ENCODE results near the gene LIAS.

Gene LIAS

DNA sequence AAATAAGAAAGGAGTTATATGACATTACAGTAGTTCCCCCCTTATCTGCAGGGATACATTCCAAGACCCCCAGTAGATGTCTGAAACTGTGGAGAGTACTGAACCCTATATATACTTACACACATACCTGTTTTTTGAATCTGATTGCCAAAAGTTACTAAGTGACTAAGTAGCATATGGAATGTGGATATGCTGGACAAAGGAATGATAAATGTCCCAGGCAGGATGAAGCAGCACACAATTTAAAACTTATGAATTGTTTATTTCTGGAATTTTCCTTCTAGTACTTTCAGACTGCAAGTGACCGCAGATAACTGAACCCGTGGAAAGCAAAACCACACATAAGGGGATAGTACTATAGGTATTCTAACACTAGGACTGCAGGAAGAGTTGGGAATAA is 45.7 kb downstream of the LIAS start:
- H3K27ac ChIP-seq = no peak overlapping the region
- no peak for TF ChIP-seq ZFX (IDR thresholded peaks at IDR 0.05; ENCODE audit: borderline replicate concordance)
- TF ChIP-seq, protein P1, sequence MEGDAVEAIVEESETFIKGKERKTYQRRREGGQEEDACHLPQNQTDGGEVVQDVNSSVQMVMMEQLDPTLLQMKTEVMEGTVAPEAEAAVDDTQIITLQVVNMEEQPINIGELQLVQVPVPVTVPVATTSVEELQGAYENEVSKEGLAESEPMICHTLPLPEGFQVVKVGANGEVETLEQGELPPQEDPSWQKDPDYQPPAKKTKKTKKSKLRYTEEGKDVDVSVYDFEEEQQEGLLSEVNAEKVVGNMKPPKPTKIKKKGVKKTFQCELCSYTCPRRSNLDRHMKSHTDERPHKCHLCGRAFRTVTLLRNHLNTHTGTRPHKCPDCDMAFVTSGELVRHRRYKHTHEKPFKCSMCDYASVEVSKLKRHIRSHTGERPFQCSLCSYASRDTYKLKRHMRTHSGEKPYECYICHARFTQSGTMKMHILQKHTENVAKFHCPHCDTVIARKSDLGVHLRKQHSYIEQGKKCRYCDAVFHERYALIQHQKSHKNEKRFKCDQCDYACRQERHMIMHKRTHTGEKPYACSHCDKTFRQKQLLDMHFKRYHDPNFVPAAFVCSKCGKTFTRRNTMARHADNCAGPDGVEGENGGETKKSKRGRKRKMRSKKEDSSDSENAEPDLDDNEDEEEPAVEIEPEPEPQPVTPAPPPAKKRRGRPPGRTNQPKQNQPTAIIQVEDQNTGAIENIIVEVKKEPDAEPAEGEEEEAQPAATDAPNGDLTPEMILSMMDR (IDR thresholded peaks at IDR 0.05) = no peak

DNA sequence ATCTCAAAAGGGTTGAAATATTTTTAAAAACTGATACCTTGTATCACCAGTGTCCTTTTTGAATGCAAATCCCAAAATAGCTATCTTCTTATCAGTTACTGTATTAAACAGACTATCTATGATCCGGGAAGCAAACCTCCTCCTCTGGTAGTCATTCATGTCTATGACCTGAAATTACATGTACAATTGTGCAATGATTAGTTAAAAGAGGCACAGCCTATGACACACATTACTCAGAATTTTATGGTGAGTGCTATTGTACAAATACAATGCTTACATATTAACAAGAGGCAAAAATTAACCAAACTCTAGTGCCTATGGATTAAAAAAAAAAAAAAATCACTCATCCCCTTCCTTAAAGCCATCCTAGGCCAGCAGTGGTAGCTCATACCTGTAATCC is 46.7 kb downstream of the LIAS start:
- TF ChIP-seq ZFX (IDR thresholded peaks at IDR 0.05; ENCODE audit: borderline replicate concordance) = no peak
- TF ChIP-seq, protein P1 (IDR thresholded peaks at IDR 0.05) = no peak
- peak overlapping the region; percentile 9; the same call in 1 of the 2 replicates for H3K27ac ChIP-seq

DNA sequence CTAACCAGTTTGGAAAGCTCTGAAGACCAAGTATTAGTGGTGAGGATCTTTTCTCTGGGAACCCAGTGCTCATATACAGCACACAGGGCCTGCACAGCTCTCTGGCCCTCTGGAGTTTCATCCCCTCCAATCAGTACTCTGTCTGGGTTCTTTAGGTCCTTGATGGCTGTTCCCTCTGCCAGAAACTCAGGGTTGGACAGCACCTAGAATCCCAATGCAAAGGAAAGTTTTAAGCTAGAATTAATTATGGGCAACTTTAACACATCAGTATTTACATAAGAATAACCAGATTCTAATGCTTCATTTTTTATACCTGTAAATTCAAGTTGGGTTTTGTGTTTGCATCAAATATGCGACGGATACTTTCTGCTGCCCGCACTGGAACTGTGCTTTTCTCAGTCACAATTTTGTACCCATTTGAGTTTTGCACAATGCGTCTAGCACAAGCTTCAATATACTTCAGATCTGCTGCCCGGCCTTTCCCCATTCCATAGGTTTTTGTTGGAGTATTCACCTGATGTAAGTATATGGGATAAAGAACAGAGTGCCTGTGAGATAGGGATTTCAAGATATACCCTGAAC is 51.6 kb downstream of the LIAS start:
- H3K27ac ChIP-seq = peak overlapping the region; percentile 94
- TF ChIP-seq ZFX (IDR thresholded peaks at IDR 0.05; ENCODE audit: borderline replicate concordance) = no peak

DNA sequence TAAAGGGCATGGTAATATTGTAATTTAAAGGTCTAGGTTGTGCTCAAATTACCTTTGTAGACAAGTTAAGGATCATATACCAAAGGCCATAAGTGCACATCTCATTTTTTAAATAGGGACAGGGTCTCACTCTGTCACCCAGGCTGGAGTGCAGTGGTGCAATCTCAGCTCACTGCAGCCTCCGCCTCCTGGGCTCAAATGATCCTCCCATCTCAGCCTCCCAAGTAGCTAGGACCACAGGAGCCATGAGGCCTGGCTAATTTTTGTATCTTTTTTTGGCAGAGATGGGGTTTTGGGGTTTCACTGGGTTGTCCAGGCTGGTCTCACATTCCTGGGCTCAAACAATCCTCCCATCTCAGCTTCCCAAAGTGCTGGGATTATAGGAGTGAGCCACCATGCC is 55.4 kb downstream of the LIAS start:
- peak overlapping the region; percentile 94 for H3K27ac ChIP-seq

DNA sequence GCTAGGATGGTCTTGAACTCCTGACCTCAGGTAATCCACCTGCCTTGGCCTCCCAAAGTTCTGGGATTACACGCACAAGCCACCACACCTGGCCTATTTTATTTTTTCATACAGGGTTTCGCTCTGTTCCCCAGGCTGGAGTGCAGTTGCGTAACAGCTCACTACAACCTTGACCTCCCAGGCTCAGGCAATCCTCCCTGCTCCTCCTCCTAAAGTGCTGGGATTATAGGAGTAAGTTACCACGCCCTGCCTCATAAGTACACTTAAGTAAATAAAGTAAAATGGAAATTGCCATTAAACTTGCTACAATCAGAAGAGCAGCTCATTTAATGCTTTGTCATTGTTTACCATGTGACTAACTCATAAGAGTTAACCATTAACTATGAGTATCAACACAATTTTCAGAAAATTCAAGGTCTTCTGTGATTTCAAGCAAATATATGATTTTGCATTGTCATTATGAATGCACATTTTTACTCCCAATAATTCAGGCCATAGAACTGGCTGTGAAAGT is 56.1 kb downstream of the LIAS start:
- peak overlapping the region; percentile 94 for H3K27ac ChIP-seq
- no peak for TF ChIP-seq ZFX (IDR thresholded peaks at IDR 0.05; ENCODE audit: borderline replicate concordance)
- TF ChIP-seq, protein P1 (IDR thresholded peaks at IDR 0.05) = no peak

DNA sequence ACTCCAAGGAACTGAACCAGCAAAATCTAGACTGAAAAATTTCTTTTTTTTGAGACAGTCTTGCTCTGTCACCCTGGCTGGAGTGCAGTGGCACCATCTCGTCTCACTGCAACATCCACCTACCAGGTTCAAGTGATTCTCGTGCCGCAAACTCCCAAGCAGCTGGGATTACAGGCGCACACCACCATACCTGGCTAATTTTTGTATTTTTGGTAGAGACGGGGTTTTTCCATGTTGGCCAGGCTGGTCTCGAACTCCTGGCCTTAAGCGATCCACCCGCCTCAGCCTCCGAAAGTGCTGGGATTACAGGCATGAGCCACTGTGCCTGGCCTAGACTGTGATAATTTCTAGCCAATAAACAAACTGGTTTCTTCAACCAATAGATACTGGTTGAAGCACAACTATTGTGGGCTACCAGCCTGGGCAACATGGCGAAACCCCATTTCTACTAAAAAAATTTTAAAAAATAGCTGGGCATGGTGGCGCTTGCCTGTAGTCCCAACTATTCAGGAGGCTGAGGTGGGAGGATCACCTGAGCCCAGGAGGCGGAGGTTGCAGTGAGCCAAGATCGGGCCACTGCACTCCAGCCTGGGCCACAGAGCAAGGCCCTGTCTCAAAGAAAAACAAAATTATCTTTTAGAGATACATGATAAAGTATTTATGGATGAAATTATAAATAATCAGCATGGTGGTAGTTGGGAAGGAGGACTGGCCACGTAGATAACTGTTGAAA is 57.0 kb downstream of the LIAS start:
- H3K27ac ChIP-seq = peak overlapping the region; percentile 94

DNA sequence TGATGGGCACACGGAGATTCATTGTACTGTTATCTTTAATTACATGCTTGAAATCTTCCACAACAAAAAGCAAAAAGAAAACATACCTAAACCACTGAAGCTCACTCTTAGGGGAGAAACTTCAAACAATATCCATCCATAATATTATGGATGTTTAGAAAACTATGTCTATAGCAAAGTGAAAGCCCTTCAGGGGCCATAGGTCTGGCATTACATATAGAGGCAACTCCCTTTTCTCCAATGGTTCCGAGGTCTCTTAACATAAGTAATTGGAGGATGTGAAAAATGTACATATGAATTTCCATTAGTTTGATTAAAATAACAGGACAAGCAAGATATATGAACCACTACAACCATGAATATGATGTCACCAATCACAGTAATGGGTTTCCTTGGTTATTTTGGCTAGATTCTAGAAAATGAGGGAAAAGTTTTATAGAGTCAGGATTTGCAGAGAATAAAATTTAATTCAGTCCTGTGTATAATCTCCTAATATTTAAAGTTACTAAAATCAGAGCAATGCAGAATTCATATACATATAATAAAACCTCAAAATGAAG is 57.6 kb downstream of the LIAS start:
- peak overlapping the region; percentile 94 for H3K27ac ChIP-seq
- TF ChIP-seq, protein P1 (IDR thresholded peaks at IDR 0.05) = no peak
- no peak for TF ChIP-seq ZFX (IDR thresholded peaks at IDR 0.05; ENCODE audit: borderline replicate concordance)

DNA sequence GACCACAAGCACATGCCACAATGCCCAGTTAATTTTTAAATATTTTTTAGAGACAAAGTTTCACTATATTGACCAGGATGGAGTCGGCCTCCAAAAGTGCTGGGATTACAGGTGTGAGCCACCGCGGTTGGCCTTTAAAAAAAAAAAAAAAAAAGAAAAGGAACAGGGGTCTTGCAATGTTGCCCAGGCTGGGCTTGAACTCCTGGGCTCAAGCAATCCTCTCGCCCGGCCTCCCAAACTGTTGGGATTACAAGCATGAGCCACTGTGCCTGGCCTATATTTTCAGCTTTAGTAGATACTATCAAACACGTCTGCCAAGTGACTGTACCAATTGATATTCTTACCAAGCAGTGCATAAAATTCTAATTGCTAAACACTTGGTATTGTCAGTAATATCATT is 59.6 kb downstream of the LIAS start:
- H3K27ac ChIP-seq = peak overlapping the region; percentile 94
- no peak for TF ChIP-seq ZFX (IDR thresholded peaks at IDR 0.05; ENCODE audit: borderline replicate concordance)
- TF ChIP-seq, protein P1 (IDR thresholded peaks at IDR 0.05) = no peak
